Measurements from ENCODE around the gene RAB28.

Gene RAB28

DNA sequence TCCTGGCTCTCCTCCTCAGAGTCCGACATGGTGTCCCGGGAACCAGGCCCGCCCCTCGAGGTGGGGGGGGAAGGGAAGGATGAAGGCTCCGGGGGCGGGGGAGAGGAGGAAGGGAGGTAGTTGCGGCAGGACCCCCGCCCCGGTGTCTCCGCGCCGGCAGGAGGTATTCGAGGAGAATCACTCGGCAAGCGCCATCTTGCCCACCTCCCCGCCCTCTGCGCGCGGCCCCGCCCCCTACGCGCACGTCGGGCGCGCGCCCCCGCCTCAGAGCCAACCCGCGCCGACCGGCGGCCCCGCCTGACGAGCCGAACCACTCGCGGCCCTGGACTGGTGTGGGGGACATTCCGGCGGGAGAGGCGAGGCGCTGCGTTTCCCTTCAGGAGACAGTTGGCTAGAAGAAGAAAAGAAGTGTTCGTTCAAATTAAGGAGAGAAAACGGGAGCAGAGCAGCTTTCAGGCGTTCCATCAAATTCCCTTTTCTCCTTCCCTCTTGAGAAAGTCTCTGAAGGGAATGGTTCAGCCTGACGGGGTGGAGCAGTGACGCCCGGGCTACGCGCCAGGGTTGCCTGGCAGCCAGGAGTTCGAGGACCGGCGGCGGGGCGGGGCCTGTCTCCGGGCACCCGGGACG lies at the start of gene RAB28:
RAB28 (minus strand) TSS at position 219 of the 627 bp plus-strand sequence.
- peak; percentile 95 for DNase-seq

DNA sequence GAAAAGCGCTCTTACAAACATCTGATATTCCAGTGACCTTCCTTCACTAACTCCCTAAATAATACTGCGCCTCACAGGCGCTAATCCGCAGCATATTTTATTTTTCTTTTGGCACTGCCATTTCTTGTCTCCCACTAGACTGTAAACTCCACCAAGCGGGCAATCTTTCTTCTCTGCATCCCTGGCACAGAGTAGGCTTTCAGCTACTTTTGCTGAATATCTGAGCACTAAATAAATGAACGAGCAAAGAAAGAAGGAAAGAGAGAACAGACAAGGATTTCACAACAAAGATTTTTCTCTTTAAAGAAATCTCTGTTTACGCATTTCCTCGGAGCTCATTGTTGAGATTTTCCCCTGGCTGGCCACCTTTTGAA lies 47.5 kb upstream of the RAB28 start:
- no peak for DNase-seq

GRCh38 chr4:13530823-13531624 lies 46.9 kb upstream of the RAB28 start:
- DNase-seq = no peak

DNA sequence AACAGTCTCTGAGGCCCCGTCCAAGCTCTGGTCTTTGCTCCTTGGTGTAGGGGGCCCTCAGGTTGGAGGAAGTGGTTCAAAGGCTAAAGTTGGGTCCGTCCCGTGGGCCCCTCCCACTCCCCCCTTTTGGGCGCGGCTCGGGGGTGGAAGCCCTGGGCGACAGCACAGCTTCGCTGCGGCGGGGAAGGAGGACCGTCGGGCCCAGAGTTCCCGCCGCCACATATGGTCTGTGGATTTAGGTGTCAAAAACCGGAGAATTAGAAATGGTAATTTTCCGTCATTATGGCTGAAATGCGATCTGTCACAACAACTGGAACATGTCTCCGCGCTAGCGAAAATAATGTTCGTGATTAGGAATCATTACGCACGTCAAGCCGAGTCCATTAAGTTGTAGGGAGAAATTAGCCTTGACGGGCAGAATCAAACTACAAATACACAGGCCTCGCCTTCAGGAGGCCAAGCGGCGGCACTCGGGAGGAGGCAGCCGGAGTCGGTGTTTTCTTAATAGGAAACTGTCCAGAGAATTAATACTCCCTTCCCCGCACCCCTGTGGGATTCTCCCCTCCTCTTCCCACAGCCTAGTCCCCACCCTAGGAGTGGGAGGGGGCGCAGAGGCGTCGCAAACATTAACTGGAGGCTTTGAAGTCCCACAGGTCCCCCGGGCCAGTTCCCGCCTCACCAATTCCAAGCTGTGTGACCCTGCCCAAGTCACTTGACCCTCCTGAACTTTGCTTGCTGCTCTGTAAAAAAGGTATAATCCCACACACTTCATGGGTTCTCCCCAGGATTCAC lies 45.2 kb upstream of the RAB28 start:
- no peak for DNase-seq

DNA sequence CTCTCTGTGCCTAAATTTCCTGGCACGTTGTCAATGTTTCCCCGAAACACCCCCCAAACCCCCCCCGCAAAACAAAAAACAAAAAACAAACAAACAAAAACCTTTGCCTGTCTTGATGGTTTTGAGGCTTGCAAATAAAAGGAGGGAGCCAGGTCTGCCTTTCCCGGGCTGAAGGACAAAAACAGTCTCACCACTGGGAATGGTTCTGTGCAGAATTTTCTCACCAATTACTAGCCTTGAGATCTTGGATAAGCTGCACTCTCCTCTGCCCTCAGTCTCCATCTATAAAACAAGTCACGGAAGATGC lies 44.6 kb upstream of the RAB28 start:
- no peak for DNase-seq

GRCh38 chr4:13527981-13528820 lies 44.1 kb upstream of the RAB28 start:
- DNase-seq = no peak

GRCh38 chr4:13527192-13527980 lies 43.2 kb upstream of the RAB28 start:
- no peak for DNase-seq

GRCh38 chr4:13526658-13527057 lies 42.5 kb upstream of the RAB28 start:
- DNase-seq = no peak

DNA sequence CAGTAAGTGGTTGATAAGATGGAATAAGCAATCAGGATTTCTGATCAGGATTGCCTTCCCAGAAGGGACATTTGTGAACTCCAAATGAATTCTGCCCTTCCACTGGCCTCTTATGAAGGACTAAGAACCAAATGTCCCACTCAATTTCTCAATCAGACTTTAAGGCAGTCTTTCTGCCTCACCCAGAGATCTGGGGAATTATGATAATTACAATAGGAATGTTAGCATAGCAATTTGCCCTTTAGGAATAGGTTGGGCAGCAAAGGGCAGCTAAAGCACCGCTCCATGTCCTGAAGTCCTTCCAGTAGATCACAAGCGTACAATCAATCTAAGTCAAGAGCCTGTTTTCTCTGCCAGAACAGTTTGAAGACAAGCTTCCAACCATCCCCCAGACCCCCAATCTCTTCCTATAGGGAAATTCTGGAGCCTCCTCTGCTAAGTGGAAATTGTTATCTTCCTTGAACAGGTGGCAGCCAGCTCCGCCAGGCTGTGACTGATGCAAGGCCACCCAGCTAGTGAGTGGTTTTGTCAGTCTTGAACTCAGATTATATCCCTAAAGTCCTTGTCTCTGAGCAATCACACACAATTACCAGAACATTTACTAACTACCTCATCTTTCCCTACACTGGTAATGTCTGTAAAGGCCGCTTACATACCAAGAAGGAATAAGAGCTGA lies 41.6 kb upstream of the RAB28 start:
- DNase-seq = no peak

DNA sequence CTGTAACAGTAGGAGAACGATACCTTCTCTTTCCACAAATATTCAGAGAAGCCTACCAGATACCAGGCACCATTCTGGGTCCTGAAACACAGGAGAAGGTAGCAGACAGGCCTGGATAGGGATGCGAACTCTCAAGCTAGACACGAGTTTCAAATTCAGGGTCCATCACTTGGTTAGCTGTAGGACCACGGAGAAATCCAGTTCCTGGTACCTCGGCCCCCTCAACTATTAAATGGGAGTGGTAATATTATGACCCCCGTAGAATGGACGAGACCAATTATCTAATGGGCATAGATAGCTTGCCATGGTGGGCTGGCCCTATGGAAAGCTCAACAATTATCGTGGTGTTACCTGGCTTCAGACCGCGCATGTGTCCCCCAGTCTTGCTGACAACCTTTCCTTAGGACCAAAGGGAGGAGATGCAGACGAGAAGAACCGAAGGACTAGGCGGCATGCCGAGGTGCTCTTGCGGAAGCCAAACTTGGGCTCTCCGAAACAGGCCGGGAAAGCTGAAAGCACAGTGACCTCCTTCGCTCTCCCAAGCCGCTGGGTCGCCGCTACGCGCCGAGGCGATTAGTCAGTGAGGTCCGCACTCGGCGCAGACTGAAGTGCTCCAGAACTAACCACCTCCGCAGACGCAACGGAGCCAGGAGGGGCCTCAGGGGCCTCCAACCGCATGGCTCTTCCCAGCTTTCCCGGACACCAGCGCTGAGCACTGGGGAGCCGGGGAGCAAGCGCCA lies 40.5 kb upstream of the RAB28 start:
- peak; percentile 62 for DNase-seq

DNA sequence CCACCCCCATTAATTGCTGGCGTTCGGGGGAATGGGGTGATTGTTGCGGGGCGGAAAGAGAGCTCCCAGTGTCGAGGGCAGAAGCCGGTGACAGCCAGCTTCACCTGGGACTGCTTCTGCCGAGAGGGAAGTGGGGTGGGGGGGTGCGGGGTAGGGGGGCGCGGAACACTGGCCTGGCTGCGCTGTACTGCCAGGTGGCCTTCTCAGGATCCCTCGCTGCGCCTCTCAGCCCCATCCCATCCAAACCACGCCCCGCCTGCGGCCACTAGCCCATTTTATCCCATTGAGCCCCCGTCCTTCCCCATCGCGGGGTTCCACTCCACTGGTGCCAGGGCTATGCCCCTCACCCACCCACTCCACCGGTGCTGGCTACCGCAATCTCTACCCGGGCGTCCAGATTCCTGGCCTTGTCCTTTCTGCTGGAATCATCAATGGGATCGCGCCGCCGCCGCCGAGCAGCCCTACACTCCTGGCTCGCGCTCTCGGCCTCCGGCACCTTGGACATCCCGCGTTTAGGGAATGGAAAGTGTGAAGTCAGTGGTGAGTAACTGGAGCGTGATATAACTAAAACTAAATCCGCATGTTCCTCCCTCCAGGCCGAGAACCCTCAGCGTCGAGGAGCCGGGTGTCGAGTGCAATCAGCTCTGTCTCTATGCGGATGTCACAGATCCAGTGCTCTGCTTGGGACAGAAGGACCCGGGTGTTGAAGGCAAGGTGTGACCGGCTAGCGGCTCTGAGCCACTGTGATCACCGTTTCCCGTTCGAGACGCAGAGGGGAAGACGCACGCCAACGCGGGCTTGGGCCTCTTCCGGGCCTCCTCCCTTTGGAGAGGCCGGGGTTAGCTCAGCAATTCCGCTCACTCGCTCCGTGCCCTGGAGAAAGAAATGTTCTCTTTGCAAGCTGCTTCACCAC lies 39.7 kb upstream of the RAB28 start:
- no peak for DNase-seq

DNA sequence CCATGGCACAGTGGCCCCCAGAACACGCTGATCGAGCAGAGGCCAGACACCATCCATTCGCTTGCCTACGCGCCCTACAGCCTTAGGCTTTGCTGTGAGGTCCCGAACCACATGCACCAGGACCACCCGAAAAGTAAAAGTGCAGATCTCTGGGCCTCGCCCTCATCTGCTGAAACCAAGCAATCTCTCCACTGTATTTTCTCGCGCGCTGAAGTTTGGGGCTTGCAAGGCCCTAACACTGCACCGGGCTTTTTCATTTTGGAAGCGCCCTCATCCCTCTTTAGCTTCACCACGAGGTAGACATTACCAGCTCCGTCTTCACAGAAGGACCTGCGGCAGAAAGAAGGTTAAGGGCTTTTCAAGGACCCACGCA lies 39.0 kb upstream of the RAB28 start:
- no peak for DNase-seq

GRCh38 chr4:13522282-13523104 lies 38.4 kb upstream of the RAB28 start:
- DNase-seq = no peak

- no peak for DNase-seq
These were observed 36.9 kb upstream of the RAB28 start for GRCh38 chr4:13521047-13521446.

DNA sequence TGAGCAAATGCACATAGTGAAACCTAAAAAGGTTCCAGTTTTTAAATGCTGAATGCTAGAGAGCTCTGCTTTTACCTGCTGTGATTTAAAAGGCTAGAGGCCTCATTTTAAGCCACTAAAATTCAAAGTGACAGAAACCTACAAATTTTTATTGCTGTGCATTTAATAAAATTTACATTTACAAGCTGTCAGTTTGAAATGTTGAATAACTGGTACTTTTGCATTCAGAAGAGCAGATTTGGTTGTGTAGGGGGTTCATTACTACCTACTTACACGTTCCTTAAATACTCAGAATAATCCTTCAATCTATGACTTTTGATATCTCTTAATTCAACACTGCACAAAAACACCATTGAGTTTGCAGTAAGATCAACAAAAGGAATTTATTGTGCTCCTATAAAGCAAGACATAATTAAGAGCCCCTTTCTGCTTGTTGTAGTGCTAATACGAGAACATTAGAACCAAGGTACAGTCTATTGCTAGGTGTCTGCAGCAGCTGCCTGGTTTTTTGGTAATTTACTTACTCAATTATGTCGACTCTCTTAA lies 32.2 kb upstream of the RAB28 start:
- DNase-seq = no peak

DNA sequence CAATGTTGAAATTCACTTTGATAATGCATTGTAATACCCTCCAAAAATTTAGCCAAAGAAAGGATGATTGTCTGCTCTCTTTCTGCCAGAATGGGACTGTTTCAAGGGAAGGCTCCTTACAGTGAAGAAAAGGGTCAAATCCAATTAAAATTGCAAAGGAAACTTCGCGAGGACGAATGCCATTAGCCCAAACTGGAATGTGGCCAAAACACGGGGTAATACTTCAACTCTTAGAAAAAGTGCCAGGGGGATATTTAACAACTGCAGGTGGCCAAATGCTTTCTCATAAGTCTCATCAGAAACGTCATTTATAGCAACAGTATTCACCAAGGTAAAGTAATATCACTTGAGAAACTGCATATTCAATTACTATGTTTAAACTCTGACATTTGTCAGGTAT lies 31.1 kb upstream of the RAB28 start:
- no peak for DNase-seq

GRCh38 chr4:13514722-13515121 lies 30.6 kb upstream of the RAB28 start:
- DNase-seq = no peak

DNA sequence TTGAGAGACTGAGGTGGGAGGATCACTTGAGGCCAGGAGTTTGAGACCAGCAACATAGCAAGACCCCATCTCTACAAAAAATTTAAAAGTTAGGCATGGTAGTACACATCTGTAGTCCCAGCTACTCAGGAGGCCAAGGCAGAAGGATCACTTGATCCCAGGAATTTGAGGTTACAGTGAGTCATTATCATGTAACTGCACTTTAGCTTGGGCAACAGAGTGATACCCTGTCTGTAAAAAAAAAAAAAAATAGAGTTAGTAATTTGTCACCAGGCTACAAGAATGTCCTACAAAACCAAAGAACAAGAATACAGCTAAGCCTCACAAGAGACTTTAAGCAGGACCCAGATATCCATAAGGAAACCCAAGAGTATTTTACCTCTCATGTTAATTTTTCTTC lies 27.0 kb upstream of the RAB28 start:
- no peak for DNase-seq

DNA sequence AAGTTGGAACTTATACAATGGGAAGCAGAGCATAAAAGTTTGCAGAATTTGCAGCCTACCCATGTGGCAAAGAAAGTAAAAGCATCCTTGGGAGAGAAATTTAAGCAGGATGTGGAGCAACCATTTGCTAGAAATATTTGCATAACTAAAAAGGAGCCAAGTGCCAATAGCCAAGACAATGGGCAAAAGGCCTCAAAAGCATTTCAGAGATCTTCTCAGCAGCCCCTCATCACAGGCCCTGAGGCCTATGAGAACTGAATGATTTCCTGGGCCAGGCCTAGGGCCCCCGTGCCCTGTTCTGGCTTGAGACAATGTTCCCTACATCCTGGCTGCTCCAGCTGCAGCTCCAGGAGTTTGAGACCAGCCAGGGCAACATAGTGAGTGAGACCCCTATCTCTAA lies 25.3 kb upstream of the RAB28 start:
- DNase-seq = no peak

All from fibroblast of skin of right biceps (primary cell).